Measurements from ENCODE around the gene CSK.

DNA sequence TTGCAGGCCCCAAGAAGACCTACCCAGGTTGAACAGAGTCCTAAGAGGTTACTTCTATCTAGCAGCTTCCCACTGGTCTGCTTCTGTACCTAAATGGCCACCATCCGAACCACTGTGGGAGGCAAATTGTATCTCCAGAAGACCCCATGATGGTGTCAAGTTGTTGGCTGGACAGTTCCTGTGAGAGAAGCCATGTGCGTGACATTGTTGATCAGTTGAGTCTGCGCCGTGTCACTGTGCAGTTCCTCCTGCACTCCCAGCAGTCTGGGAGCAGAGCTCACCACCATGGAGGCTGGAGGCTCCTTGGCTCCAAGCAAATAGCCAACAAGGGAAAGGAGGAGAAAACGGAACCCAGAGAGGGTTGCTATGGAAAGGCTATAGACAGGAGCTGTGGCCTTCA lies 49.0 kb upstream of the CSK start:
- TF ChIP-seq, protein P1, sequence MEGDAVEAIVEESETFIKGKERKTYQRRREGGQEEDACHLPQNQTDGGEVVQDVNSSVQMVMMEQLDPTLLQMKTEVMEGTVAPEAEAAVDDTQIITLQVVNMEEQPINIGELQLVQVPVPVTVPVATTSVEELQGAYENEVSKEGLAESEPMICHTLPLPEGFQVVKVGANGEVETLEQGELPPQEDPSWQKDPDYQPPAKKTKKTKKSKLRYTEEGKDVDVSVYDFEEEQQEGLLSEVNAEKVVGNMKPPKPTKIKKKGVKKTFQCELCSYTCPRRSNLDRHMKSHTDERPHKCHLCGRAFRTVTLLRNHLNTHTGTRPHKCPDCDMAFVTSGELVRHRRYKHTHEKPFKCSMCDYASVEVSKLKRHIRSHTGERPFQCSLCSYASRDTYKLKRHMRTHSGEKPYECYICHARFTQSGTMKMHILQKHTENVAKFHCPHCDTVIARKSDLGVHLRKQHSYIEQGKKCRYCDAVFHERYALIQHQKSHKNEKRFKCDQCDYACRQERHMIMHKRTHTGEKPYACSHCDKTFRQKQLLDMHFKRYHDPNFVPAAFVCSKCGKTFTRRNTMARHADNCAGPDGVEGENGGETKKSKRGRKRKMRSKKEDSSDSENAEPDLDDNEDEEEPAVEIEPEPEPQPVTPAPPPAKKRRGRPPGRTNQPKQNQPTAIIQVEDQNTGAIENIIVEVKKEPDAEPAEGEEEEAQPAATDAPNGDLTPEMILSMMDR (IDR thresholded peaks at IDR 0.05; ENCODE audit: low read length): no peak
- TF ChIP-seq EZH2 (optimal IDR thresholded peaks at IDR 0.05; ENCODE audit: low read depth, low read length) (no peak), EZH2phosphoT487 (IDR thresholded peaks at IDR 0.05; ENCODE audit: low read length) (no peak)
